ENCODE results near the gene NOTCH1. TPM values are rescaled to one million over a fixed set of nuclear protein-coding genes. Genes with fewer than 3 reads are reported as not detected.
A peak's percentile ranks its signal among the peaks of the same experiment; 100 is the strongest.

NOTCH1 gene
- total and polyA plus RNA-seq, 5 donors, result 10.8 to 31.9 (median 27.8) TPM

- Histone ChIP-seq H3K4me1 (ENCODE audit: control insufficient read depth, insufficient read depth, low read length) (no peaks in the 10 kb centered on the region), H3K27ac (ENCODE audit: low read length) (no peak overlapping the region), H3K9me3 (ENCODE audit: control insufficient read depth, low read length) (no peaks in the 10 kb centered on the region), H3K27me3 (ENCODE audit: control insufficient read depth, insufficient read depth) (no peaks in the 10 kb centered on the region), H3K4me3 (ENCODE audit: low read length) (no peak overlapping the region)
- intact Hi-C loops (cut with DNase I), result loop anchor here in 1 of 4 donors (5.0 kb wide), 1 partner anchor 39 kb away; no protein-coding TSS in a partner anchor
- WGBS, result 84% methylated on average over 33 of the region's 33 CpGs
- DNase-seq (no peak), ATAC-seq (no peak)
These were observed 42.8 kb downstream of the NOTCH1 start for GRCh38 chr9:136502940-136503550.

- intact Hi-C loops (cut with DNase I), result loop anchor here in 1 of 4 donors (5.0 kb wide), 1 partner anchor 40 kb away; no protein-coding TSS in a partner anchor
- 95% methylated on average over 38 of the region's 38 CpGs for WGBS
- Histone ChIP-seq H3K27me3 (ENCODE audit: control insufficient read depth, insufficient read depth) (no peaks in the 10 kb centered on the region), H3K4me1 (ENCODE audit: control insufficient read depth, insufficient read depth, low read length) (no peaks in the 10 kb centered on the region), H3K27ac (ENCODE audit: low read length) (no peak overlapping the region), H3K4me3 (ENCODE audit: low read length) (no peak overlapping the region), H3K9me3 (ENCODE audit: control insufficient read depth, low read length) (no peaks in the 10 kb centered on the region)
- DNase-seq, result peak in 1 of 3 donors; percentile 54
- ATAC-seq, result no peak
These were observed 43.7 kb downstream of the NOTCH1 start for GRCh38 chr9:136502196-136502595.

GRCh38 chr9:136501686-136502085 is 44.2 kb downstream of the NOTCH1 start:
- intact Hi-C loops (cut with DNase I), result loop anchor here in 1 of 4 donors (5.0 kb wide), 1 partner anchor 41 kb away; no protein-coding TSS in a partner anchor
- no peak overlapping the region for H3K4me3 ChIP-seq (ENCODE audit: low read length)
- H3K4me1 ChIP-seq (ENCODE audit: control insufficient read depth, insufficient read depth, low read length), result no peaks in the 10 kb centered on the region
- ATAC-seq (no peak), DNase-seq (no peak)
- no peaks in the 10 kb centered on the region for H3K9me3 ChIP-seq (ENCODE audit: control insufficient read depth, low read length)
- 92% methylated on average over 23 of the region's 23 CpGs for WGBS
- no peak overlapping the region for H3K27ac ChIP-seq (ENCODE audit: low read length)
- no peaks in the 10 kb centered on the region for H3K27me3 ChIP-seq (ENCODE audit: control insufficient read depth, insufficient read depth)

GRCh38 chr9:136499935-136500910 is 45.6 kb downstream of the NOTCH1 start:
- no peak for DNase-seq
- H3K27me3 ChIP-seq (ENCODE audit: control insufficient read depth, insufficient read depth), result no peaks in the 10 kb centered on the region
- H3K4me3 ChIP-seq (ENCODE audit: low read length), result no peak overlapping the region
- ATAC-seq, result no peak
- no peaks in the 10 kb centered on the region for H3K4me1 ChIP-seq (ENCODE audit: control insufficient read depth, insufficient read depth, low read length)
- 92% methylated on average over 50 of the region's 50 CpGs for WGBS
- intact Hi-C loops (cut with DNase I), result loop anchor here in 1 of 4 donors (5.0 kb wide), 2 partner anchors 42 to 207 kb away; no protein-coding TSS in a partner anchor
- no peak overlapping the region for H3K27ac ChIP-seq (ENCODE audit: low read length)
- H3K9me3 ChIP-seq (ENCODE audit: control insufficient read depth, low read length), result no peaks in the 10 kb centered on the region

- Histone ChIP-seq H3K4me3 (ENCODE audit: low read length) (no peak overlapping the region), H3K4me1 (ENCODE audit: control insufficient read depth, insufficient read depth, low read length) (no peaks in the 10 kb centered on the region), H3K9me3 (ENCODE audit: control insufficient read depth, low read length) (no peaks in the 10 kb centered on the region), H3K27me3 (ENCODE audit: control insufficient read depth, insufficient read depth) (no peaks in the 10 kb centered on the region), H3K27ac (ENCODE audit: low read length) (no peak overlapping the region)
- intact Hi-C loops (cut with DNase I), result loop anchor here in 1 of 4 donors (5.0 kb wide), 1 partner anchor 208 kb away; no protein-coding TSS in a partner anchor
- 89% methylated on average over 46 of the region's 46 CpGs for WGBS
- peak in 1 of 3 donors; percentile 59 for DNase-seq
- ATAC-seq, result no peak
These were observed 46.5 kb downstream of the NOTCH1 start for GRCh38 chr9:136499071-136499934.

GRCh38 chr9:136497916-136498695 is 47.7 kb downstream of the NOTCH1 start:
- H3K27me3 ChIP-seq (ENCODE audit: control insufficient read depth, insufficient read depth), result no peaks in the 10 kb centered on the region
- intact Hi-C loops (cut with DNase I), result loop anchor here in 1 of 4 donors (5.0 kb wide), 1 partner anchor 209 kb away; no protein-coding TSS in a partner anchor

GRCh38 chr9:136496801-136497620 is 48.8 kb downstream of the NOTCH1 start:
- 90% methylated on average over 56 of the region's 56 CpGs for WGBS
- Histone ChIP-seq H3K27ac (ENCODE audit: low read length) (no peak overlapping the region), H3K9me3 (ENCODE audit: control insufficient read depth, low read length) (no peaks in the 10 kb centered on the region), H3K4me1 (ENCODE audit: control insufficient read depth, insufficient read depth, low read length) (peaks cover 5% of the 10 kb centered on the region), H3K4me3 (ENCODE audit: low read length) (no peak overlapping the region), H3K27me3 (ENCODE audit: control insufficient read depth, insufficient read depth) (no peaks in the 10 kb centered on the region)
- ATAC-seq (no peak), DNase-seq (peak in 1 of 3 donors; percentile 60)
- intact Hi-C loops (cut with DNase I), result loop anchor here in 1 of 4 donors (5.0 kb wide), 1 partner anchor 210 kb away; no protein-coding TSS in a partner anchor

More at GRCh38 chr9:136497916-136498695, 47.7 kb downstream of the NOTCH1 start:
- Histone ChIP-seq H3K4me3 (ENCODE audit: low read length) (no peak overlapping the region), H3K4me1 (ENCODE audit: control insufficient read depth, insufficient read depth, low read length) (peaks cover 5% of the 10 kb centered on the region), H3K27ac (ENCODE audit: low read length) (no peak overlapping the region), H3K9me3 (ENCODE audit: control insufficient read depth, low read length) (no peaks in the 10 kb centered on the region)
- no peak for ATAC-seq
- 91% methylated on average over 28 of the region's 28 CpGs for WGBS
- peak in 1 of 3 donors; percentile 68 for DNase-seq

- intact Hi-C loops (cut with DNase I), result loop anchor here in 1 of 4 donors (5.0 kb wide), 1 partner anchor 211 kb away; no protein-coding TSS in a partner anchor
- H3K27ac ChIP-seq (ENCODE audit: low read length), result no peak overlapping the region
- H3K27me3 ChIP-seq (ENCODE audit: control insufficient read depth, insufficient read depth), result no peaks in the 10 kb centered on the region
- 82% methylated on average over 18 of the region's 18 CpGs for WGBS
- H3K4me3 ChIP-seq (ENCODE audit: low read length), result no peak overlapping the region
- peaks cover 5% of the 10 kb centered on the region for H3K4me1 ChIP-seq (ENCODE audit: control insufficient read depth, insufficient read depth, low read length)
- peak in 1 of 2 donors; percentile 1 for ATAC-seq
- no peaks in the 10 kb centered on the region for H3K9me3 ChIP-seq (ENCODE audit: control insufficient read depth, low read length)
- DNase-seq, result peak in 1 of 3 donors; percentile 58
These were observed 49.7 kb downstream of the NOTCH1 start for GRCh38 chr9:136496181-136496580.

GRCh38 chr9:136495238-136495800 is 50.5 kb downstream of the NOTCH1 start:
- Histone ChIP-seq H3K4me1 (ENCODE audit: control insufficient read depth, insufficient read depth, low read length) (peaks cover 5% of the 10 kb centered on the region), H3K9me3 (ENCODE audit: control insufficient read depth, low read length) (no peaks in the 10 kb centered on the region), H3K4me3 (ENCODE audit: low read length) (no peak overlapping the region), H3K27me3 (ENCODE audit: control insufficient read depth, insufficient read depth) (no peaks in the 10 kb centered on the region), H3K27ac (ENCODE audit: low read length) (no peak overlapping the region)
- DNase-seq (no peak), ATAC-seq (no peak)
- intact Hi-C loops (cut with DNase I), result loop anchor here in 1 of 4 donors (5.0 kb wide), 1 partner anchor 212 kb away; no protein-coding TSS in a partner anchor
- WGBS, result 84% methylated on average over 17 of the region's 17 CpGs

Measured in right cardiac atrium (tissue), 5 donors.